ENCODE data around the gene CYP27C1. TPM values are rescaled to one million over a fixed set of nuclear protein-coding genes. Genes with fewer than 3 reads are reported as not detected.

CYP27C1 gene
- total and polyA plus RNA-seq, 2 donors from 2014 or later, result 0.35 TPM; not detected in 1

DNA sequence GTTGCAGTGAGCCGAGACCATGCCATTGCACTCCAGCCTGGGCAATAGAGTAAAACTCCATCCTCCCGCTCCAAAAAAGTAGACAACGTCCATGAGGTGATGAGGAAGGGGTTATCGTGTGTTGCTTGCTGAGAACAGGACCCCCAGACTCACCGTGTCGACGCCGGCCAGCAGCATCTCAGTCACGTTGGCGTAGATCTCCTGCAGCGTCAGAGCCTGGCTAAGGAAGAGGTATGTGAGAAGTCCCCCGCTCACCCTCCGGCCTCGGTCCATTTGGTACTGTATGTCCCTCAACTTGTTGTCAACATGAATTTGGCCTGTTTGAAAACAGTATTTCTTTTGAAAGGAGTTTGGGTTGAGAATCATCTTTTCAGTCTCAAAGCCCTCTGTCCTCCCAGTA is 20.9 kb downstream of the CYP27C1 start:
- TF ChIP-seq, protein P1, sequence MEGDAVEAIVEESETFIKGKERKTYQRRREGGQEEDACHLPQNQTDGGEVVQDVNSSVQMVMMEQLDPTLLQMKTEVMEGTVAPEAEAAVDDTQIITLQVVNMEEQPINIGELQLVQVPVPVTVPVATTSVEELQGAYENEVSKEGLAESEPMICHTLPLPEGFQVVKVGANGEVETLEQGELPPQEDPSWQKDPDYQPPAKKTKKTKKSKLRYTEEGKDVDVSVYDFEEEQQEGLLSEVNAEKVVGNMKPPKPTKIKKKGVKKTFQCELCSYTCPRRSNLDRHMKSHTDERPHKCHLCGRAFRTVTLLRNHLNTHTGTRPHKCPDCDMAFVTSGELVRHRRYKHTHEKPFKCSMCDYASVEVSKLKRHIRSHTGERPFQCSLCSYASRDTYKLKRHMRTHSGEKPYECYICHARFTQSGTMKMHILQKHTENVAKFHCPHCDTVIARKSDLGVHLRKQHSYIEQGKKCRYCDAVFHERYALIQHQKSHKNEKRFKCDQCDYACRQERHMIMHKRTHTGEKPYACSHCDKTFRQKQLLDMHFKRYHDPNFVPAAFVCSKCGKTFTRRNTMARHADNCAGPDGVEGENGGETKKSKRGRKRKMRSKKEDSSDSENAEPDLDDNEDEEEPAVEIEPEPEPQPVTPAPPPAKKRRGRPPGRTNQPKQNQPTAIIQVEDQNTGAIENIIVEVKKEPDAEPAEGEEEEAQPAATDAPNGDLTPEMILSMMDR (IDR thresholded peaks at IDR 0.05; ENCODE audit: borderline replicate concordance, extremely low read depth, insufficient read depth), result no peak
- Histone ChIP-seq H3K27me3 (ENCODE audit: control insufficient read depth, insufficient read depth, low read length) (no peaks in the 10 kb centered on the region), H3K4me1 (ENCODE audit: control insufficient read depth in 2 of 3, insufficient read depth in 2 of 3, low read depth in 1 of 3, low read length in 3 of 3) (no peaks in the 10 kb centered on the region), H3K9me3 (ENCODE audit: control insufficient read depth in 2 of 3, insufficient read depth in 1 of 3, low read length in 3 of 3) (no peaks in the 10 kb centered on the region), H3K4me3 (ENCODE audit: low read length in 3 of 3) (no peak overlapping the region), H3K9ac (ENCODE audit: low read length in 3 of 3) (no peak overlapping the region), H3K36me3 (ENCODE audit: control insufficient read depth in 2 of 3, insufficient read depth in 3 of 3, low read length in 3 of 3) (no peaks in the 10 kb centered on the region), H3K27ac (ENCODE audit: low read depth in 2 of 2, low read length in 2 of 2) (no peak overlapping the region)
- intact Hi-C loops (cut with DNase I), result no loop called here
- FAIRE-seq (no peak), DNase-seq (no peak)

DNA sequence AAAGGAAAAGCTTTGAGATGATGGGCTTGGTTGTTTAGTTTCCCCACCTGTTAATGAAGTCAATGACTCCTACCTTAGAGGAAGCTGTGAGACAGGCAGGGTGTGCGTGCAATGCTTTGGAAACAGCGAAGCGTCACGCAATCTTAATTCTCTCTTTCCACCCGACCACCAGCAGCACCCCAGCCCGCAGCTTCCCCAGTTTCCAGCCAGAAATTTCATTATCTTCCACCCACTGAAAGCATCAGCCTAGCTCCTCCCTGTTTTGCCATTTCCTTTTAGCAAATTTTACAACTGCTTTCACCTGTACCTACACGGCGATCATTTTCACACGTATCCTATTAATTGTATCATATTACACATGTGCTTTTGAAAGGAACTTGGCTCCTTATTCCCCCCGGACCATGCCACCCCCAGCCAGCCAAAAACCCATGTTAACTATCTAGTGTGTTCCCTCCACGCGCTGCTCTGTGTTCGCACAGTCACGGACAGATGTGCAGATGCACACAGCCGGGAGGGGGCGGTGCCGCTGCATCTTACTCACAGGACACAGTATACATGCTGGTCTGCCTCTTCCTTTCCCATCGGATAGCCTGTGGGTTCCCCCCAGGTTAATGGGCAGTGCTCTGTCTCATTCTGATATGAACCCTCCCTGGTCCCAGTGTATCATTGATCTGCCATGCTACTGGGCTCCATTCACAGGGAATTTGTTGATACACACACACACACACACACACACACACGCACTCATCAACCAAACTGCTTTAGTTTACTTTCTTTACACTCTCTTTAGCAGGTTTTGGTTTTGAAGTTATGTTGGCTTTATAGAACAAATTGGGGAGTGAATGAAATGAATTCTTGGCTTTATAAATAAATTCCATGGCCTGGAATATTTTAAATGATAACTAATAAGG is 22.4 kb downstream of the CYP27C1 start:
- H3K9me3 ChIP-seq (ENCODE audit: control insufficient read depth in 2 of 3, insufficient read depth in 1 of 3, low read length in 3 of 3), result no peaks in the 10 kb centered on the region
- TF ChIP-seq, protein P1 (IDR thresholded peaks at IDR 0.05; ENCODE audit: borderline replicate concordance, extremely low read depth, insufficient read depth), result peak; percentile 56
- no peak for FAIRE-seq

DNA sequence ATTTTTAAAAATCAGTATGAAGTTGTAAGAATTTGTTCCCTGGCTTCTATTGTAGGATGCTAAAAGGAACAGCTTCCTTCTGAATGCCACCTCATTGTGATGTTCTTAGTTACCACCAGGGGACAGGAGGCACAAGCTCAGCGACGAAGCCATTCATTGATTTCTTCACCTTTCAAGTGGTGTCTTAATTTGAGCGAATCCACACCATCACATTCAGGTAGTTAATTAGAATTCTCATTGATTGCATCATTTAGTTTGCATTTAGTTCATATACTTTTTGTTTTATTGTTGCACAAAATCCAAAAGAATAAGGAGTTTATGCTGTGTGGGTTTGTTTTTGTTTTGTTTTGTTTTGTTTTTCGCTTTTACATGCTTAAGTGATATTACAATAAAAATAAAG is 23.1 kb downstream of the CYP27C1 start:
- FAIRE-seq, result no peak

More for the DNA sequence above, 22.4 kb downstream of the CYP27C1 start:
- H3K4me1 ChIP-seq (ENCODE audit: control insufficient read depth in 2 of 3, insufficient read depth in 2 of 3, low read depth in 1 of 3, low read length in 3 of 3), result no peaks in the 10 kb centered on the region
- H3K27me3 ChIP-seq (ENCODE audit: control insufficient read depth, insufficient read depth, low read length), result no peaks in the 10 kb centered on the region
- intact Hi-C loops (cut with DNase I), result no loop called here
- no peaks in the 10 kb centered on the region for H3K36me3 ChIP-seq (ENCODE audit: control insufficient read depth in 2 of 3, insufficient read depth in 3 of 3, low read length in 3 of 3)
- no peak overlapping the region for H3K27ac ChIP-seq (ENCODE audit: low read depth in 2 of 2, low read length in 2 of 2)
- no peak overlapping the region for H3K4me3 ChIP-seq (ENCODE audit: low read length in 3 of 3)
- DNase-seq, result peak; percentile 68 to 85 (median 75)
- H3K9ac ChIP-seq (ENCODE audit: low read length in 3 of 3), result no peak overlapping the region

More for the DNA sequence above, 23.1 kb downstream of the CYP27C1 start:
- Histone ChIP-seq H3K4me3 (ENCODE audit: low read length in 3 of 3) (no peak overlapping the region), H3K36me3 (ENCODE audit: control insufficient read depth in 2 of 3, insufficient read depth in 3 of 3, low read length in 3 of 3) (no peaks in the 10 kb centered on the region), H3K27me3 (ENCODE audit: control insufficient read depth, insufficient read depth, low read length) (no peaks in the 10 kb centered on the region), H3K9ac (ENCODE audit: low read length in 3 of 3) (no peak overlapping the region), H3K9me3 (ENCODE audit: control insufficient read depth in 2 of 3, insufficient read depth in 1 of 3, low read length in 3 of 3) (no peaks in the 10 kb centered on the region), H3K27ac (ENCODE audit: low read depth in 2 of 2, low read length in 2 of 2) (no peak overlapping the region), H3K4me1 (ENCODE audit: control insufficient read depth in 2 of 3, insufficient read depth in 2 of 3, low read depth in 1 of 3, low read length in 3 of 3) (no peaks in the 10 kb centered on the region)
- DNase-seq, result no peak
- TF ChIP-seq, protein P1 (IDR thresholded peaks at IDR 0.05; ENCODE audit: borderline replicate concordance, extremely low read depth, insufficient read depth), result no peak
- intact Hi-C loops (cut with DNase I), result no loop called here

Data from kidney (tissue), 14 donors.